ENCODE results near the gene AFG3L2.

The AFG3L2 gene

DNA sequence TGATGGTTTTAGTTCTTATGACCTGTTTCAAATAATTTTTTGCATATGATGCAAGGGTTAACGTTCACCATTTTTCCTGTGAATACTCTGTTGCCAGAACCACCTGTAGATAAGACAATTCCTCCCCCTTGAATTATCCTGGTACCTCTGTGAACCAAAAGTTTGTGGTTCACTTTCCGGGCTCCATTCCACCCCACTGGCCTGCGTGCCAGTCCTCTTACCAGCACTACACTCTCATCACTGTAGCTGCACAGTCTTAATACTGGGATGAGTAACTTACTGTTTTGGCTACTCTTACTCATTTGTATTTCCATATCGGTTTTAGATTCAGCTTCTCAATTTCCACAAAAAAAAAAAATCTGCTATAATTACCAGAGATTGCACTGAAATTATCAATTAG lies 34.4 kb downstream of the AFG3L2 start:
- Histone ChIP-seq H3K4me1 (ENCODE audit: control insufficient read depth in 1 of 2, insufficient read depth in 1 of 2, low read depth in 1 of 2, low read length in 1 of 2) (no peaks in the 10 kb centered on the region), H3K9me3 (no peaks in the 10 kb centered on the region), H3K27ac (no peak overlapping the region), H3K27me3 (no peaks in the 10 kb centered on the region), H3K36me3 (peaks cover 39% of the 10 kb centered on the region), H3K4me3 (ENCODE audit: low read depth in 1 of 2, low read length in 1 of 2) (no peak overlapping the region)
- TF ChIP-seq, protein P1, sequence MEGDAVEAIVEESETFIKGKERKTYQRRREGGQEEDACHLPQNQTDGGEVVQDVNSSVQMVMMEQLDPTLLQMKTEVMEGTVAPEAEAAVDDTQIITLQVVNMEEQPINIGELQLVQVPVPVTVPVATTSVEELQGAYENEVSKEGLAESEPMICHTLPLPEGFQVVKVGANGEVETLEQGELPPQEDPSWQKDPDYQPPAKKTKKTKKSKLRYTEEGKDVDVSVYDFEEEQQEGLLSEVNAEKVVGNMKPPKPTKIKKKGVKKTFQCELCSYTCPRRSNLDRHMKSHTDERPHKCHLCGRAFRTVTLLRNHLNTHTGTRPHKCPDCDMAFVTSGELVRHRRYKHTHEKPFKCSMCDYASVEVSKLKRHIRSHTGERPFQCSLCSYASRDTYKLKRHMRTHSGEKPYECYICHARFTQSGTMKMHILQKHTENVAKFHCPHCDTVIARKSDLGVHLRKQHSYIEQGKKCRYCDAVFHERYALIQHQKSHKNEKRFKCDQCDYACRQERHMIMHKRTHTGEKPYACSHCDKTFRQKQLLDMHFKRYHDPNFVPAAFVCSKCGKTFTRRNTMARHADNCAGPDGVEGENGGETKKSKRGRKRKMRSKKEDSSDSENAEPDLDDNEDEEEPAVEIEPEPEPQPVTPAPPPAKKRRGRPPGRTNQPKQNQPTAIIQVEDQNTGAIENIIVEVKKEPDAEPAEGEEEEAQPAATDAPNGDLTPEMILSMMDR (IDR thresholded peaks at IDR 0.05): no peak

DNA sequence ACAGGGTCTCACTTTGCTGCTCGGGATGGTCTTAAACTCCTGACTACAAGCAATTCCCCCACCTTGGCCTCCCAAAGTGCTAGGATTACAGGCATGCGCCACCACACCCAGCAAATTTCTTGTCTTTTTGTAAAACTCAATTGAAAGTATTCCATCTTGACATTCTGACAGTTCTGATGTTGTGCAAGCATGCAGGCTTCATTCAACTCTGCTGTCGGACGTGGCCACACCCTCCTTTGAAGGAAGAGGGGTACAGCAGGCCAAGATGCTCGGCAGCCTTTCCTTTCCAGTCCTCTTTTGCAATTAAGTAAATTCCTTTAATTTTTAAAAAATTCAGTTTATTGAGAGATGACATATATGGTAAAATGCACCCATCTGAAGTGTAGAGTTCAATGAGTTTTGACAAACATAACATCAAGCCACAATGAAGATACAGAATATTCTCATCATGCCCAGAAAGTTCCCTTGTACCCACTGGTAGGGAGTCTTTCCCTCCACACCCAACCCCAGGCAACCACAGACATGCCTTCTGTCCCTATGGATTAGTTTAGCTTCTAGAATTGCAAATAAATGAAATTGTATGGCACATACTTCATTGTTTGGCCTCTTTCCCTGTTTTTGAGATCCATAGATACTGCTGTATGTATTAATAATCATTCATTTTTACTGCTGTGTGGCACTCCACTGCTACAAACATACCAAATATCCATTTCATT lies 35.9 kb downstream of the AFG3L2 start:
- Histone ChIP-seq H3K4me1 (ENCODE audit: control insufficient read depth in 1 of 2, insufficient read depth in 1 of 2, low read depth in 1 of 2, low read length in 1 of 2) (no peaks in the 10 kb centered on the region), H3K36me3 (peaks cover 43% of the 10 kb centered on the region), H3K9me3 (no peaks in the 10 kb centered on the region), H3K27me3 (no peaks in the 10 kb centered on the region), H3K27ac (no peak overlapping the region), H3K4me3 (ENCODE audit: low read depth in 1 of 2, low read length in 1 of 2) (no peak overlapping the region)
- TF ChIP-seq, protein P1 (IDR thresholded peaks at IDR 0.05): no peak

DNA sequence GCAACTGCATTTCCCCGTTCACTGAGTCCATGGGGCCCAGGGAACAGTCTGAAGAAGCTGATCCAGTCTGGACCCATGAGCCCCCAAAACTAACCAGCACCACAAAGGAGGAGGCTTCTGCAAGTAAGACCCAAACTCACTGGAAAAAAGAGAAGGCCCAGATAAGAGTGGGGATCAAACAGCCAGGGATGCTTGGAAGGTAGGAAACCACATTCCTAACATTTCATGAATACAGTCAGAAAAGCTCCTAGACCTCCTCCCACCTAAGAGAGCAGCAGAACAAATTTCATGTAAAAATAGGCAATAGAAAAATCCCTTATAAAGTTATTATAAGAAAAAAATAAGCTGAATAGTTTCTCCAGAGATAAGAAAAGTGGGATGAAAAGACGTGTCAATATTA lies 38.6 kb downstream of the AFG3L2 start:
- no peaks in the 10 kb centered on the region for H3K4me1 ChIP-seq (ENCODE audit: control insufficient read depth in 1 of 2, insufficient read depth in 1 of 2, low read depth in 1 of 2, low read length in 1 of 2)
- TF ChIP-seq, protein P1 (IDR thresholded peaks at IDR 0.05): no peak
- peaks cover 46% of the 10 kb centered on the region for H3K36me3 ChIP-seq
- no peaks in the 10 kb centered on the region for H3K27me3 ChIP-seq
- H3K9me3 ChIP-seq: no peaks in the 10 kb centered on the region
- H3K4me3 ChIP-seq (ENCODE audit: low read depth in 1 of 2, low read length in 1 of 2): no peak overlapping the region
- no peak overlapping the region for H3K27ac ChIP-seq

DNA sequence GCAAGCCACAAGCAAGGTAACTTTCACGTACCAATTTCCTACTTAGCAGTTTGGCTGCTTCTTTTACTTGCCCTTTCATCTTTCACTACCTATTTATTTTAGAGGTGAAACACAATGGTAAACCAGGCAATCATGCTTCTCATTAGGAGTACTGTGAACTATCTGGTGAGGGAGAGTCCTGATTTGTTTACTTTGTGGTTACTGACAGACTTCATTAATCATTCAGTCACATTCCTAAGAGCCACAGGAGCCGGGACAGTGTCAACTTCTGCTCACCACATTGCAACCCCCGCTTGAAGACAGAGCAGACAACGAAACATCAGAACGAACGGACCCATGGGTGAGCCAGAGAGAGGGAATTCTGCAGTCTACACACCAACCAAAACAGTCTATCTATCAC lies 40.1 kb downstream of the AFG3L2 start:
- TF ChIP-seq, protein P1 (IDR thresholded peaks at IDR 0.05): no peak
- H3K4me3 ChIP-seq (ENCODE audit: low read depth in 1 of 2, low read length in 1 of 2): no peak overlapping the region
- H3K27ac ChIP-seq: no peak overlapping the region
- no peaks in the 10 kb centered on the region for H3K4me1 ChIP-seq (ENCODE audit: control insufficient read depth in 1 of 2, insufficient read depth in 1 of 2, low read depth in 1 of 2, low read length in 1 of 2)
- no peaks in the 10 kb centered on the region for H3K27me3 ChIP-seq
- no peaks in the 10 kb centered on the region for H3K9me3 ChIP-seq
- peaks cover 42% of the 10 kb centered on the region for H3K36me3 ChIP-seq

DNA sequence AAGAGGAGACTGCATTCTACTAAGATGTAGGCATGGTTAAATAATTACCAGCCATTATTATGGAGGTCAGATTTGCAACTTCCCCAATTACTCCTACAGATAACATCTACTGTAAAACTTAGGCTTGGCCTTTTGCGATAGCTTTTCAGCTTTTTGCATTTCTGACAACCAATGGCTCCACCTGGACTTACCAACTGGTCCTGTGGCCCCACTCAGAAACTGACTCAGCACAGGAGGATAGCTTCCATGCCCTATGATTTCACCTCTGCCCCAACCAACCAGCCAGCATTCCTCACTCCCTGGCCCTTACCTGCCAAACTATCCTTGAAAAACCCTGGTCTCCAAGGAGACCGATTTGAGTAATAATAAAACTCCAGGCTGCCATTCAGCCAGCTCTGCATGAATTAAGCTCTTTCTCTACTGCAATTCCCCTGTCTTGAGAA lies 40.8 kb downstream of the AFG3L2 start:
- TF ChIP-seq, protein P1 (IDR thresholded peaks at IDR 0.05): no peak
- H3K4me1 ChIP-seq (ENCODE audit: control insufficient read depth in 1 of 2, insufficient read depth in 1 of 2, low read depth in 1 of 2, low read length in 1 of 2): no peaks in the 10 kb centered on the region
- H3K27ac ChIP-seq: no peak overlapping the region
- H3K9me3 ChIP-seq: no peaks in the 10 kb centered on the region
- H3K27me3 ChIP-seq: no peaks in the 10 kb centered on the region
- H3K4me3 ChIP-seq (ENCODE audit: low read depth in 1 of 2, low read length in 1 of 2): no peak overlapping the region
- peaks cover 42% of the 10 kb centered on the region for H3K36me3 ChIP-seq
